ENCODE data around the gene SPEG. TPM values are rescaled to one million over a fixed set of nuclear protein-coding genes. Genes with fewer than 3 reads are reported as not detected.

Gene SPEG
- polyA plus RNA-seq, 1 donor (not counting 4 experiments of a cell fraction or from before 2014, with no cell fraction given) = 18.8 TPM

DNA sequence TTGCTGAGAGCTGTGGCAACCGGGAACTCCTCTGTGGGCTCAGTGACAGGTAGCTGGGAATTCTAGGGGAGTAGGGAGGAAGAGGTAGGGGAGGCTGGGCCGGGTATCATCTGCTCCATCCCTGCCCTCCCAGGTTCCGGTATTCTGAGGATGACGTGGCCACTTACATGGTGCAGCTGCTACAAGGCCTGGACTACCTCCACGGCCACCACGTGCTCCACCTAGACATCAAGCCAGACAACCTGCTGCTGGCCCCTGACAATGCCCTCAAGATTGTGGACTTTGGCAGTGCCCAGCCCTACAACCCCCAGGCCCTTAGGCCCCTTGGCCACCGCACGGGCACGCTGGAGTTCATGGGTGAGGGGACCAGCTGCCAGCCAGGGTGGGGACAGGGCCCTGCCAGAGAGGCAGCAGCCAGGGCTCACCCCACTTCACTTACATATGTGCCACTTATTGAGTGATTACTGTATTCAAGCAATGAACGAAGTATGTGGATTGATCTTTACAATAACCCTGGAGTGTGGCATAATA, 56.0 kb downstream of the SPEG start:
- no peaks in the 10 kb centered on the region for H3K4me1 ChIP-seq (ENCODE audit: control insufficient read depth, extremely low read depth, insufficient read depth, low read length)
- H3K27ac ChIP-seq (ENCODE audit: control insufficient read depth, insufficient read depth, low read length) = no peak overlapping the region
- TF ChIP-seq EZH2 (IDR thresholded peaks at IDR 0.05; ENCODE audit: low read length) = no peak
- TF ChIP-seq, protein P1, sequence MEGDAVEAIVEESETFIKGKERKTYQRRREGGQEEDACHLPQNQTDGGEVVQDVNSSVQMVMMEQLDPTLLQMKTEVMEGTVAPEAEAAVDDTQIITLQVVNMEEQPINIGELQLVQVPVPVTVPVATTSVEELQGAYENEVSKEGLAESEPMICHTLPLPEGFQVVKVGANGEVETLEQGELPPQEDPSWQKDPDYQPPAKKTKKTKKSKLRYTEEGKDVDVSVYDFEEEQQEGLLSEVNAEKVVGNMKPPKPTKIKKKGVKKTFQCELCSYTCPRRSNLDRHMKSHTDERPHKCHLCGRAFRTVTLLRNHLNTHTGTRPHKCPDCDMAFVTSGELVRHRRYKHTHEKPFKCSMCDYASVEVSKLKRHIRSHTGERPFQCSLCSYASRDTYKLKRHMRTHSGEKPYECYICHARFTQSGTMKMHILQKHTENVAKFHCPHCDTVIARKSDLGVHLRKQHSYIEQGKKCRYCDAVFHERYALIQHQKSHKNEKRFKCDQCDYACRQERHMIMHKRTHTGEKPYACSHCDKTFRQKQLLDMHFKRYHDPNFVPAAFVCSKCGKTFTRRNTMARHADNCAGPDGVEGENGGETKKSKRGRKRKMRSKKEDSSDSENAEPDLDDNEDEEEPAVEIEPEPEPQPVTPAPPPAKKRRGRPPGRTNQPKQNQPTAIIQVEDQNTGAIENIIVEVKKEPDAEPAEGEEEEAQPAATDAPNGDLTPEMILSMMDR (optimal IDR thresholded peaks at IDR 0.05 in 1 of 3, IDR thresholded peaks at IDR 0.05 in 1 of 3, conservative IDR thresholded peaks at IDR 0.05 in 1 of 3; ENCODE audit: extremely low read depth in 1 of 3, insufficient read depth in 2 of 3, low read length in 3 of 3) = no peak
- no peak overlapping the region for H3K4me3 ChIP-seq (ENCODE audit: control insufficient read depth in 2 of 3, extremely low read depth in 1 of 3, insufficient read depth in 2 of 3, low read depth in 1 of 3, low read length in 3 of 3)
- H3K79me2 ChIP-seq (ENCODE audit: control insufficient read depth, insufficient read depth, low read length) = no peaks in the 10 kb centered on the region
- H3K9me3 ChIP-seq (ENCODE audit: control insufficient read depth, low read depth, low read length) = no peaks in the 10 kb centered on the region
- peaks cover 0 to 3% of the 10 kb centered on the region in 2 experiments for H3K36me3 ChIP-seq (ENCODE audit: control insufficient read depth in 2 of 2, extremely low read depth in 1 of 2, insufficient read depth in 2 of 2, low read length in 2 of 2)
- no peak overlapping the region for H3K9ac ChIP-seq (ENCODE audit: control insufficient read depth, extremely low read depth, insufficient read depth, low read length)
- dilution Hi-C loops (cut with MboI; ENCODE audit: extremely low pct_ligation_motif_present, low sequenced_read_pairs) = no loop called here
- peaks cover 34% of the 10 kb centered on the region for H3K27me3 ChIP-seq (ENCODE audit: control insufficient read depth, extremely low read depth, insufficient read depth, low read length)
- peaks cover 3% of the 10 kb centered on the region for H4K20me1 ChIP-seq (ENCODE audit: control insufficient read depth, extremely low read depth, insufficient read depth, low read length)
- H3K4me2 ChIP-seq (ENCODE audit: control insufficient read depth, extremely low read depth, insufficient read depth, low read depth, low read length) = no peak overlapping the region
- H2AFZ ChIP-seq (ENCODE audit: control insufficient read depth, low read length) = no peak overlapping the region
- no peaks in the 10 kb centered on the region for H3K9me1 ChIP-seq (ENCODE audit: control insufficient read depth, extremely low read depth, insufficient read depth, low read length)
- FAIRE-seq (no peak), DNase-seq (ENCODE audit: low read depth, low spot score) (no peak)

DNA sequence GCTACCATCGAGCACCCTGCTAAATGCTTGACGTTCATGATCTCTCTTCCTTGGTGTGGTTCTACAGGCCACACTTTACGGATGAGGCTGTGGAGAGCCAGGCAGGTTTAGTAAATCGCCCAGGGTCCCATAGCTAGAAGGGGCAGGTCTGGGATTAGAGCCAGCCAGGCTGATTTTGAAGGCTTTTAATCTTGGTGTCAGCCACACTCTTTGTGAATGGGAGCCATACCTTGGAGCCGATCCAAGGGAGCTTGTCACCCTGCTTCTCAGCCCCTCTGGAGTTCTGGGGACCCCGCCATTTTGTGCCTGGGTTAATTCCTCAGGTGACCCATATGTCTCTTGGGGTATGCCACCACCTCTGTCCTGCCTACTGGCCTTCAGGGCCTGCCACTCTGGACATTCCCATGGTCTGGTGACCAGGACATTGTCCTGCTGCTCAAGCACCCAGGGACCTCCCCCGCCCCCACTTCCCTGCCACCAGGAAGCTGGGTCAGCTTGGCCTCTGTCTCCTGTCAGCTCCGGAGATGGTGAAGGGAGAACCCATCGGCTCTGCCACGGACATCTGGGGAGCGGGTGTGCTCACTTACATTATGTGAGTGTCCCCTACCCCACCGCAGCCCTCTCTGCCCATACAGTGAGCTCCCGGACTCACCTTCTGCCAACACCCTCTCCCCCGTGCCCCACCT, 56.8 kb downstream of the SPEG start:
- H3K9me3 ChIP-seq (ENCODE audit: control insufficient read depth, low read depth, low read length) = no peaks in the 10 kb centered on the region
- no peak overlapping the region for H3K4me3 ChIP-seq (ENCODE audit: control insufficient read depth in 2 of 3, extremely low read depth in 1 of 3, insufficient read depth in 2 of 3, low read depth in 1 of 3, low read length in 3 of 3)
- peaks cover 0 to 1% of the 10 kb centered on the region in 2 experiments for H3K36me3 ChIP-seq (ENCODE audit: control insufficient read depth in 2 of 2, extremely low read depth in 1 of 2, insufficient read depth in 2 of 2, low read length in 2 of 2)
- H3K9me1 ChIP-seq (ENCODE audit: control insufficient read depth, extremely low read depth, insufficient read depth, low read length) = no peaks in the 10 kb centered on the region
- H3K4me1 ChIP-seq (ENCODE audit: control insufficient read depth, extremely low read depth, insufficient read depth, low read length) = no peaks in the 10 kb centered on the region
- H2AFZ ChIP-seq (ENCODE audit: control insufficient read depth, low read length) = no peak overlapping the region
- dilution Hi-C loops (cut with MboI; ENCODE audit: extremely low pct_ligation_motif_present, low sequenced_read_pairs) = no loop called here
- no peaks in the 10 kb centered on the region for H3K79me2 ChIP-seq (ENCODE audit: control insufficient read depth, insufficient read depth, low read length)
- FAIRE-seq (no peak), DNase-seq (ENCODE audit: low read depth, low spot score) (no peak)
- H3K4me2 ChIP-seq (ENCODE audit: control insufficient read depth, extremely low read depth, insufficient read depth, low read depth, low read length) = no peak overlapping the region
- no peak overlapping the region for H3K27ac ChIP-seq (ENCODE audit: control insufficient read depth, insufficient read depth, low read length)
- peaks cover 3% of the 10 kb centered on the region for H4K20me1 ChIP-seq (ENCODE audit: control insufficient read depth, extremely low read depth, insufficient read depth, low read length)
- H3K9ac ChIP-seq (ENCODE audit: control insufficient read depth, extremely low read depth, insufficient read depth, low read length) = no peak overlapping the region
- TF ChIP-seq, protein P1 (optimal IDR thresholded peaks at IDR 0.05 in 1 of 3, IDR thresholded peaks at IDR 0.05 in 1 of 3, conservative IDR thresholded peaks at IDR 0.05 in 1 of 3; ENCODE audit: extremely low read depth in 1 of 3, insufficient read depth in 2 of 3, low read length in 3 of 3) = no peak
- no peak for TF ChIP-seq EZH2 (IDR thresholded peaks at IDR 0.05; ENCODE audit: low read length)
- peaks cover 34% of the 10 kb centered on the region for H3K27me3 ChIP-seq (ENCODE audit: control insufficient read depth, extremely low read depth, insufficient read depth, low read length)
